HG03558 (cell line): ENCODE data around the gene HMGXB3.
A peak's percentile ranks its signal among the peaks of the same experiment; 100 is the strongest.

Experiments used
- ATAC-seq: cut with Tn5 transposase; IDR thresholded peaks from one replicate; pipeline ENCODE4 v1.9.1; 2021; ENCODE audit warnings: moderate number of reproducible peaks; ENCODE audit not compliant: unreplicated experiment; ENCODE audit errors: extremely low read depth

Gene HMGXB3

GRCh38 chr5:150000256-150000989 lies at the start of gene HMGXB3, which contains the start of gene TIGD6:
Gene HMGXB3 (plus strand): TSS chr5:150000739. CDS start chr5:150004853, 4,114 bp downstream.
Gene TIGD6 (minus strand): TSS chr5:150000654. CDS start chr5:149996348, 4,306 bp downstream.
- peak; percentile 72 for ATAC-seq

GRCh38 chr5:149951138-149951749 lies 49.3 kb upstream of the HMGXB3 start:
- ATAC-seq = no peak

- ATAC-seq = no peak
Measured at GRCh38 chr5:149953436-149954121, 47.0 kb upstream of the HMGXB3 start.

- no peak for ATAC-seq
Measured at GRCh38 chr5:149954798-149955197, 45.7 kb upstream of the HMGXB3 start.

GRCh38 chr5:149956685-149957084 lies 43.9 kb upstream of the HMGXB3 start:
- no peak for ATAC-seq

GRCh38 chr5:149957855-149958254 lies 42.7 kb upstream of the HMGXB3 start:
- ATAC-seq = no peak

GRCh38 chr5:149959406-149960236 lies 40.9 kb upstream of the HMGXB3 start:
- ATAC-seq = no peak

GRCh38 chr5:149960272-149961185 lies 40.0 kb upstream of the HMGXB3 start, which contains the start of gene SLC26A2:
Gene SLC26A2 (plus strand): TSS chr5:149960758. CDS start chr5:149977653, 16,895 bp downstream.
- peak; percentile 97 for ATAC-seq

- ATAC-seq = no peak
Measured at GRCh38 chr5:149961186-149961685, 39.3 kb upstream of the HMGXB3 start.

GRCh38 chr5:149961957-149962409 lies 38.6 kb upstream of the HMGXB3 start:
- no peak for ATAC-seq

GRCh38 chr5:149962601-149963300 lies 37.8 kb upstream of the HMGXB3 start:
- no peak for ATAC-seq

GRCh38 chr5:149963729-149964128 lies 36.8 kb upstream of the HMGXB3 start:
- ATAC-seq = no peak

- no peak for ATAC-seq
Measured at GRCh38 chr5:149966946-149967345, 33.6 kb upstream of the HMGXB3 start.

GRCh38 chr5:149969181-149969930 lies 31.2 kb upstream of the HMGXB3 start:
- no peak for ATAC-seq

- ATAC-seq = no peak
Measured at GRCh38 chr5:149975409-149975808, 25.1 kb upstream of the HMGXB3 start.

- ATAC-seq = no peak
Measured at GRCh38 chr5:149979896-149980295, 20.6 kb upstream of the HMGXB3 start.

- ATAC-seq = no peak
Measured at GRCh38 chr5:149981206-149981605, 19.3 kb upstream of the HMGXB3 start.

GRCh38 chr5:149982505-149982904 lies 18.0 kb upstream of the HMGXB3 start:
- no peak for ATAC-seq
